Hematopoietic multipotent progenitor cell (in vitro differentiated cells): ENCODE results near the gene CASP3. TPM values are rescaled to one million over a fixed set of nuclear protein-coding genes. Genes with fewer than 3 reads are reported as not detected.
"Not testable (repeated sequence)": the region's sequence is repeated elsewhere in the genome, so short reads cannot be mapped to it uniquely, and the experiment has no call there.

Experiments
- DNase-seq, 3 donors: peaks; one replicate each; pipeline ENCODE4 v3.0.0-alpha.2; 2011 to 2015; ENCODE audit warnings: low read depth in 2 of 3, low spot score in 2 of 3
- total RNA-seq: library from RNA; depleted of rRNA; stranded (reverse); fragments of >200 nt; gene quantifications from one replicate; pipeline ENCODE4 v1.2.3, GENCODE V29; 2012

CASP3 gene
- total RNA-seq, 1 donor: 25.6 TPM

DNA sequence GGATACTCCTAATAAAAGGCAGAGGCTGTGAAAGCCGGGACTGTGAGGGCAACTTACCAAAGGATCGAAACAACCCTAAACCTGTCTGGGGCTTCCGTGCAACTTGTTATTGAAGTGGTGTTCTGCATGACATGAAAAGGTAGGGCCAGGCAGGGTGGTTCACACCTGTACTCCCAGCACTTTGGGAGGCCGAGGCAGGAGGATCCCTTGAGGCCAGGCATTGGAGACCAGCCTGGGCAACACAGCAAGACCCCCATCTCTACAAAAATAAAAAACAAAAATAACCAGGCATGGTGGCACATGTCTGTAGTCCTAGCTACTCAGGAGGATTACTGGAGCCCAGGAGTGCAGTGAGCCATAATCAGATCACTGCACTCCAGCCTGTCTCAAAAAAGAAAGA is 12.3 kb downstream of the CASP3 start:
- no peak for DNase-seq

DNA sequence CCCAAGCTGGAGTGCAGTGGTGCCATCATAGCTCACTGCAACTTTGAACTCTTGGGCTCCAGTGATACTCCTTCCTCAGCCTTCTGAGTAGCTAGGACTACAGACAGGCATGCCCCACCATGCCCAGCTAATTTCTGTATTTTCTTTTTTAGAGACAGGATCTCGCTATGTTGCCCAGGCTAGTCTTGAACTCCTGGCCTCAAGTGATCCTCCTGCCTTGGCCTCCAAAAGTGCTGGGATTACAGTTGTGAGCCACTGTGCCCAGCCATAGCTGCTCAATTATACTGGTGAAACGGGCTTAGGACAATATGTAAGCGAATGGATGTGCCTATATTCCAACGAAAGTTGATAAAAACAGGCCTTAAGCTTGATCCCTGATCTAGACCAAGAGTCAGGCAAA is 13.1 kb downstream of the CASP3 start:
- DNase-seq: no peak

DNA sequence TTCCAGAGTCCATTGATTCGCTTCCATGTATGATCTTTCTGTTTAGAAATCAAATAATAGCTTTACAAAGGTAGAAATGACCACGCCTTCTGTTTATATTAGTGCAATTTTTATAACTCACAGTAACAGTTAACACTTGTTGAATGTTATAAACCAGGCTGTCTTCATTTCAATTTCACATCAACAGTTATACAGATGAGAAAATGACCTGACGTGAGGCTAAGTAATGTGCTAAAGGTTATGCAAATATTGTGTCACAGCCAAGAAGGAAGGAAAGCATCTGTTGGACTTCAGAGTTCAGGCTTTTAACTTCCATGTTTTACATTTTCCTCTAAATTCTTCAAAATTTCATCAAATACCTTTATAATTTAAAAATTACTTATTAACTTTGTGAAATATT is 13.9 kb downstream of the CASP3 start:
- DNase-seq: no peak

DNA sequence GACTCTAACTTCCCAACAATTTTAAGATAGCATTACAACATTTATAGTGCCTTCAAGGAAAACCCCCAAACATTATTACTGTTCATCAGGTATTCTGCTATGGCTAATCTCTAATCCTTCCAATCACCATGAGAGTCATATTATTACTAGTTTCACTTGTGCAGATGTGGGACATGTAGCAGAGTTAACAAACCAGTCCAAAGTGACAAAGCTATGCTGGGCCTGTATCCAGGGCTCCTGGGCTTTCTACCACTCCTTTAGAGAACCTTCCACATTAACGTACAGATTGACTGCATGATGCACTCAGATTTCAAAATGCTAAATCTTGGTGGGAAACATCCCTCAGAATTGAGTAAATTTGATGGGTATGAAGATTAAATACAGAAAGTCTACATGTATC is 16.4 kb downstream of the CASP3 start:
- no peak for DNase-seq

DNA sequence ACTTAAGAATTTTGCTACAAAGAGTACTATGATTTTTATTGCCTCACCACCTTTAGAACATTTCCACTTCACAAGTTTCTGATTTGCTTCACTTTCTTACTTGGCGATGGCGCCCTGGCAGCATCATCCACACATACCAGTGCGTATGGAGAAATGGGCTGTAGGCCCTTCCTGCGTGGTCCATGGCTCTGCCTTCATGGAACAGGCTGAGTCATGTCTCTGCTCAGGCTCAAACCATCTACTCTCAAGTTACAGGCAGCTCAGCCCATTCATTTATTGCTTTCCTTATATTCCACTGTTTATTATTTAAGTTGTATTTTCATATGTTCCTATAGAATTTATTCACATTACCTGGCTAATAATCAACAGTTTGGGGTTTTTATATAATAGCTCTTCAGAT is 21.1 kb downstream of the CASP3 start:
- no peak for DNase-seq

DNA sequence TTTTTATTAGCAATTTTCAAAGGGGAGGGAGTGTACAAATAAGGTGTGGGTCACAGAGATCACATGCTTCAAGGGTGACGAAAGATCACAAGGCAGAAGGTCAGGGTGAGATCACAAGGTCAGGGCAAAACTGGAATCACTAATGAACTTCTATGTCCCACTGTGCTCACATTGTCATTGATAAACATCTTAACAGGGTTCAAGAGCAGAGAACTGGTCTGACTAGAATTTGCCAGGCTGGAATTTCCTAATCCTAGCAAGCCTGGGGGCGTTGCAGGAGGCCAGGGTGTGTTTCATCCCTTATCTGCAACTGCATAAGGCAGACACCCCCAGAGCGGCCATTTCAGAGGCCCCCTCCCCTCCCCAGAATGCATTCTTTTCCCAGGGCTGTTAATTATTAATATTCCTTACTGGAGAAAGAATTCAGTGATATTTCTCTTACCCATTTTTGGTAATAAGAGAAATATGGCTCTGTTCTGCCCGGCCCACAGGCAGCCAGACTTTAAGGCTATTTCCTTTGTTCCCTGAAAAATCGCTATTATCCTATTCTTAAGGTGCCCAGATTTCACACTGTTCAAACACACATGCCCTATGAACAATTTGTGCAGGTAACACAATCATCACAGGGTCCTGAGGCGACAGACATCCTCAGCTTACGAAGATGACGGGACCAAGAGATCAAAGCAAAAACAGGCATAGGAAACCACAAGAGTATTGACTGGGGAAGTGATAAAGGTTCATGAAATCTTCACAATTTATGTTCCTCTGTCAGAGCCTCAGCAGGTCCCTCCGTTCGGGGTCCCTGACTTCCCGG is 23.3 kb downstream of the CASP3 start:
- peak in 1 of 3 donors; percentile 5 for DNase-seq

DNA sequence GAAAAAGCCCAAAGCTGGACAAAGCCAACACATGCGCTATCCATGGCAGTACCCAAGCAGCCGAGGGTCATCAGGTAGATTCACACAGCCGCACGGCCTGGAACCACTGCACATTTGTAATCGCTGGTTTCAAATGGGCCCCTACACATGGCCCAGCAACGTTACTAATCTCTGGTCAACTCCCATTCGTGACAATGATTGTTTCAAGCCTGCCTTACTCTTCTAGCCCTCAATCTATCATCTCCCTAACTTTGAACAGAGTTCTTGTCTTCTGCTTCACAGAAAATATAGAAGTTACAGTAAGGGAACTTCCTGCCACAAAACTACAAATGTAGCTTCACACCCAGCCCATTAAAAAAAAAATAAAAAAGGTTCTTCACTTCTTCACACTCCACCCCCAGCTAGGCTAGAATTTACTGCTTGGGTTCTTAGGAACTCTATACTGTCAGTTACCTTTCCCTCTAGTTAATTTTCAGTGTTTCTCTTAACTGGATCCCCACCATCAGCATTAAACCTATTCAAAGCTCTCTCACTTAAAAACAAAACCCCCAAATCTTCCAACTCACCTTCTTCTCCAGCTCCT is 24.2 kb downstream of the CASP3 start:
- no peak for DNase-seq

DNA sequence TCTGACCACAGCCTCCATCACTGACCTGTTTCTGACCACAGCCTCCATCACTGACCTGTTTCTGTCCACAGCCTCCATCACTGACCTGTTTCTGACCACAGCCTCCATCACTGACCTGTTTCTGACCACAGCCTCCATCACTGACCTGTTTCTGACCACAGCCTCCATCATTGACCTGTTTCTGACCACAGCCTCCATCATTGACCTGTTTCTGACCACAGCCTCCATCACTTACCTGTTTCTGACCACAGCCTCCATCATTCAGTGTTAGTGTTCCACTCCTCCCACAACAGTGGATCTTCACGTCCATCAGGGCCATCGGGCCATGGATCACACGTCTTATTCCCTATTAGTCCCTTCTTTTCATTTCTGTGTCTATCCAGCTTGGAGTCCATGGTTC is 24.7 kb downstream of the CASP3 start:
- DNase-seq: not testable (repeated sequence)

DNA sequence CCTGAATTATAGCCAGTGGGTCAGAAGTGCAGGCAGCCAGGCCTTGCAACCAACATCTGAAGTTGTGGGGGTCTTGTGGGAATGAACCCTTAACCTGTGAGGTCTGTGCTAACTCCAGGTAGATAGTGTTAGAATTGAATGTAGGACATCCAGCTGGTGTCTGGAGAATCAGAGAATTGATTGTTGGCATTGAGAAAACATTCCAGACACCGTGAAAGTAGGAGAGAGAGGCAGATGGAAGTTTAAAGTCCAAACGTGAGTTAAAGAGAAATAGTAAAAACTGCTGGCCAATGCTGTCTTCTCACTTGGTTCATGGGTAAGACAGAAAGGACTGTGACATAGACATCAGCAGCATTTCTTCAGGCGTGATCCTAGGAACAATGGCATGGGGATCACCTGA is 27.7 kb downstream of the CASP3 start:
- DNase-seq: no peak

DNA sequence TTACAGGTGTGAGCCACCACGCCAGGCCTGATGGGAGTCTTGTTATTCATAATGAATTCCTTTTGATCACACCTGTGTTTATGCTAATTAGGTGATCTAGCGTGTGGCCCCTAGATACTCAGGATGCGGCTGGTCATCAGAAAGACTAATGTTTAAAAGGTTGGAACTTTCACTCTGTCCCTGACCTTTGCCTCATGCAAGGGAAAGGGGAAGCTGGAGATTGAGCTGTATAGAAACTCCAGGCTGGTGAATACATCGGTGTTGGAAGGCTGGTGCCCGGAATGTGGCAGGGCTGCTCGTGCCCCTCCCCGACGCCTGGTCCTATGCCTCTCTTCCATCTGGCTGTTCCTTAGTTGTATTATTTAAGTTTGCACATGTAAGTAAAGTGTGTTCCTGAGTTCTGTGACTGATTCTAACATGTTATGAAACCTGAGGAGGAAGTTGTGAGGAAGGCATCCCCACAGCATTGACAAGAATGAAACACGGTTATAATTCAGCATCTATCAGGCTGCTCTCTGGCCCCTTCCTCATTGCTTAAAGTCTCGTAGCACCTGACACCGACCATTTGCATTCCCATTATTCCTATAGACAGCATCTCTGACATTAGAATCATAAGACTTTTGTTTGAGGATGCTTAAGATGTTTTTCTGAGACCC is 28.9 kb downstream of the CASP3 start:
- DNase-seq: no peak

DNA sequence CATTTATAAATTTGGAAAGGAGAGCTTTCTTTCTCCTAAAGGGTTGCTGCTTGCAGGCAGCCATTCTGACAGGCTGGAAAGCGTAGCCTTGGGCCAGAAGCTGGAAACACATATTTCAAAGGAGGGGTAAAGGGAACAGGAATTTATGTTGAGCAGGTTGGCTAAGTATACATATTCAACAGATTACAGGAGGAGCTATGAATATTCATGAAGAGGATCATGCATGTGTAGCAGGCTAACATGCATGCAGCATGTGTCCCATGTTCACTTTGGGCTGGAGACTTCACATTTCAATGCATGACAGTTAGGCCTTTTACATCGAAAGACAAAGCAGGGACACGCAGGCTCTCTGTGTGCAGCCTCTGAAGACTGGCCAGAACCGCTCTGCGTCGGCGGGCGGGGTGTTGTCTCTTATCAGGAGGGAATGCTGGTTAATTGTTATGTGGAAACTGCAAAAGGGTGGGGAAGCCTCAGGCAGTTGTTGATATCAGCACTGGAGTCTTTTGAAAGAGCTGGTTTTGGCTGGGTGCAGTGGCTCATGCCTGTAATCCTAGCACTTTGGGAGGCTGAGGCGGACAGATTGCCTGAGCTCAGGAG is 31.5 kb downstream of the CASP3 start:
- no peak for DNase-seq

DNA sequence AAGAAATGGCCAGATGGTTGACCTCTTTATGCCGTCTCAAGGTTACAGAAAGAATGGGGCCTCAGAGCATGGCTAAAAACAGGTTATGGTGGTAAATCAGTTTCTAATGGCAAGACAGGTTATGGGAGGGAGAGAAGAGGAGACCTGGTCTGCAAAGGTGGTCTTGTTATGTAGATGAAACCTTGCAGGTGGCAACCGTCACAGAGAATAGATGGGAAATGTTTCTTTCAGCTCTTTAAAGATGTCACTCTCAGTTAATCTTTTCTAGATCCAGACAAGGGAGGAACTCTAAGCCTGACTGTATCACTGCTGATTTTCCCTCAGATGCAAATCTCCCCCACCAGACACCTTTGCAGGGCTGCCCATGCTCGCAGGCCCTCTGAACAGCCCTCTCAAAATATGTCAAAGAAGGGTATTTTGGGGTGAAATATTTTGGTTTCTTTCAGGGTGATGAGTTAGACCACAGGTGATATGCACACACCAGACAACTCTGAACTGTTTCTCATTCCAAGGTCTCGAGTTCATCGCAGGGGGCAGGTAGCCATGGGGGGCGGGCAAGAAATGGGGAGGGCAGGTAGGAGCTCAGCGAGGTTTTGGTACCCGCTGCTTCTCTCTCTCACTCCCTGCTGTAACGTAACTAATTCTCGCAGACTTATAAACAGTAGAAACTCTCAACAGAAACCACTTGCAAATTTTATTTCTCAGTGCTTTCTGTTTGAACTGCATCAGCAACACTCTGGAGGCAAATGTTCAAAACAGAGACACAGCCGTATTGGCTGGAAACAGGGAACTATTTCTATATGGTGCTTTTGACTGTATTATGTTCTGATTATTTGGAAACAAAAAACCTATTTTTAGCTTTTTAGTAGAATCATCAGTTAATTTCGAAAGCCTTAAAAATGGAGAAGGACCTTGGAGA is 32.4 kb downstream of the CASP3 start:
- DNase-seq: no peak

DNA sequence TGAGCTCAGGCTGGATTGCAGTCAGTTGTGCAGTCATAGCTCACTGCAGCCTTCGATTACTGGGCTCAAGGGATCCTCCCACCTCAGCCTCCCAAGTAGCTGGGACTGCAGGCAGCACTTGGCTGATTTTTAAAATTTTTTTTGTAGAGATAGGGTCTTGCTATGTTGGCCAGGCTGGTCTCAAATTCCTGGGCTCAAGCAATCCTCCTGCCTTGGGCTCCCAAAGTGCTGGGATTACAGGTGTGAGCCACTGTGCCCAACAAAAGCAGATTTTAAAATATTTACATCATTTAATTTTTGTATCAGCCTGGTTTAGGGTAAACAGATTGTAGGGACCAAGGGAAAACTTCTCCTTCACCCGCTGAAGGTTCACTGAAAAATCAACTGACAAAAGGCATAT is 33.1 kb downstream of the CASP3 start:
- not testable (repeated sequence) for DNase-seq

DNA sequence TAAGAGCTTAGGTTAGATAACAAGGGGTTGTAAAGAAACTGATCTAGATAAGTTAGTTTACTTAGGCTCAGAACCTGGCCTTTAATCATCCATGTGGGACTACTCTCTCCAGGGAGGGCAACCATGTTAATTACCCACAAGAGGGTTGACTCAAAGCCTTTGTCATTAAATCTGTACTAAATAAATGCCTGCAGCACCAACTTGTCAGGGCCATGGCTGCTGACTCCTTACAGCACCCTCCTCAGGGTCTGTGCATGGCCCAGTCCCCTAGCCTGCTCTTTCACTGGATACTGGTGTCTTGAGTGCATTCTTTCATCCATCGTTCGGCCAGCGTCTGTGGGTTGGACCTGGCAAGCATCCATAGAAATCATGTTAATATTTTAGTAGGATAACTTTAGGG is 34.7 kb downstream of the CASP3 start:
- no peak for DNase-seq

DNA sequence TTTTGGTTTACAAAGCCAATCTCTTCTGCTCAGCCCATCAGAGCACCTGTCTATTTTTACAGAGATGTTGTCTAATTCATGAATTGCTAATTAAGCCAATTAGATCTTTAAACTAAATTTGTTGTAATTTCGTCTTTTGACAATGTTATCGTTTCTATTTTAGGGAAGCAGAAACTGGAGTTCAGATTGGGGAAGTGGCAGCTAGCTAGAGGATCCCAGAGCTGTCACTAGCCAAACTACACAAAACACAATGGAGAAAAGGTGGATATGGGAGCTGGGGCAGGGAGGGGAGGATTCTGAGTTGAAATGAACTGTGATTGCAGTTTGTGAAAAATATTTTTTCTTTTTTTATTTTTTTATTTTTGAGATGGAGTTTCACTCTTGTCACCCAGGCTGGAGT is 35.8 kb downstream of the CASP3 start:
- DNase-seq: peak in 1 of 3 donors; percentile 4

DNA sequence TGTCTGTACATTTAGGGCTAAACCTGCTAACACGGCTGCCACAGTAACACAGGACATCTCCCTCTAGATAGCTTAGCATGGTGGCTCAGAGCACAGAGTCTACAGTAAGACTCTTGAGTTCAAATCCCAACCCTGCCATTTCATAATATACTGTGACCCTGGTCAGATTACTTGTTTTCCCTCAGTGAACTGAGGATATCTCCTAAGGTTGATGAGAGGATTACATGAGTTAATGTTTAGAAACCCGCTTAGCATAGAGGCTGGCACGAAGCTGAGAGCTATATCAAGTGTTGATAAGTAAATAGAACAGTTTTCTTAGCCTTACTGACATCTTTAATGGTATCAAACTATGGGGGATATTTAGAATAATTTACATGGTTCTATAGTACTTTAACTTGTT is 37.2 kb downstream of the CASP3 start:
- DNase-seq: no peak

DNA sequence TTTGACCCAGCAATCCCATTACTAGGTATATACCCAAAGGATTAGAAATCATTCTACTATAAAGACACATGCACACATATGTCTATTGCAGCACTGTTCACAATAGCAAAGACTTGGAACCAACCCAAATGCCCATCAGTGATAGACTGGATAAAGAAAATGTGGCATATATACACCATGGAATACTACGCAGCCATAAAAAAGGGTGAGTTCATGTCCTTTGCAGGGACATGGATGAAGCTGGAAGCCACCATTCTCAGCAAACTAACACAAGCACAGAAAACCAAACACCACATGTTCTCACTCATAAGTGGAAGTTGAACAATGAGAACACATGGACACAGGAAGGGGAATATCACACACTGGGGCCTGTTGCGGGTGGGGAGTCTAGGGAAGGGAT is 41.8 kb downstream of the CASP3 start:
- not testable (repeated sequence) for DNase-seq

DNA sequence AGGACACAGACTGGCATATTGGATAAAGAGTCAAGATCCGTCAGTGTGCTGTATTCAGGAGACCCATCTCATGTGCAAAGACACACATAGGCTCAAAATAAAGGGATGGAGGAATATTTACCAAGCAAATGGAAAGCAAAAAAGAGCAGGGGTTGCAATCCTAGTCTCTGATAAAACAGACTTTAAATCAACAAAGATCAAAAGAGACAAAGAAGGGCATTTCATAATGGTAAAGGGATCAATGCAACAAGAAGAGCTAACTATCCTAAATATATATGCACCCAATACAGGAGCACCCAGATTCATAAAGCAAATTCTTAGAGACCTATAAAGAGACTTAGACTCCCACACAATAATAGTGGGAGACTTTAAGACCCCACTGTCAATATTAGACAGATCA is 46.4 kb downstream of the CASP3 start:
- not testable (repeated sequence) for DNase-seq

DNA sequence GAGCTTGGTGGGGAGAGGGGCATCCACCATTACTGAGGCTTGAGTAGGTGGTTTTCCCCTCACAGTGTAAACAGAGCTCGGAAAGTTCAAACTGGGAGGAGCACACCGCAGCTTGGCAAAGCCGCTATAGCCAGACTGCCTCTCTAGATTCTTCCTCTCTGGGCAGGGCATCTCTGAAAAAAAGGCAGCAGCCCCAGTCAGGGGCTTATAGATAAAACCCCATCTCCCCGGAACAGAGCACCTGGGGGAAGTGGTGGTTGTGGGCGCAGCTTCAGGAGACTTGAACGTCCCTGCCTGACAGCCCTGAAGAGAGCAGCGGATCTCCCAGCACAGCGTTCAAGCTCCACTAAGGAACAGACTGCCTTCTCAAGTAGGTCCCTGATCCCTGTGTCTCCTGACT is 48.3 kb downstream of the CASP3 start:
- DNase-seq: not testable (repeated sequence)

DNA sequence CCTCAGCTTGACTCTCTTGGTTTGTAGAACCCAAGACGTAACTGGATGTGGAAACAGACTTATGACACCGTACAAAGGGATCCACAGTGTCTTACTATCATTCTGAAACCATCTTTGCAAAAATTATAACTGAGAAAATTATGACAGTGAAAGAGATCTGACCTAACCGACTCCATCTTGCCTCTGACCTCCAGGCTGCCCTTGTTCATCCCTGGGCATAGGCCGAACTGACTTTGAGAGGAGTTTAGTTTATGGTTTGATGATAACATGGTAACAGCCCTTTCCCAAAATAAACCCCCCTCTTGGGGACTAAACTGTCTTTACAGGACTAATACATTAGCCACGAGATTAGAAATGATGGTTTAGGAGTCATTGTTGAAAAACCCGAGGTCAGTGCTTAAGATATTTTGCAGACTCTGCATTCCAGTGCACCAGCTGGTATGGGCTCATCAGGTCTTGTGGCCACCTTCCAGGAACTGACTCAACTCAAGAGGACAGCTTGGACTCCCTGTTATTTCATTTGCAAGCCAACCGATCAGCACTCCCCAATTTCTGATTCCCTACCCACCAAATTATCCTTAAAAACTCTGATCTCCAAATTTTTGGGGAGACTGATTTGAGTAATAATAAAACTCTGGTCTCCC is 49.6 kb downstream of the CASP3 start:
- DNase-seq: no peak
